ENCODE measurements around the gene KCTD15. TPM values are rescaled to one million over a fixed set of nuclear protein-coding genes. Genes with fewer than 3 reads are reported as not detected.

KCTD15 gene
- polyA plus RNA-seq, 3 donors, result 1.6 to 43.2 (median 2.1) TPM

DNA sequence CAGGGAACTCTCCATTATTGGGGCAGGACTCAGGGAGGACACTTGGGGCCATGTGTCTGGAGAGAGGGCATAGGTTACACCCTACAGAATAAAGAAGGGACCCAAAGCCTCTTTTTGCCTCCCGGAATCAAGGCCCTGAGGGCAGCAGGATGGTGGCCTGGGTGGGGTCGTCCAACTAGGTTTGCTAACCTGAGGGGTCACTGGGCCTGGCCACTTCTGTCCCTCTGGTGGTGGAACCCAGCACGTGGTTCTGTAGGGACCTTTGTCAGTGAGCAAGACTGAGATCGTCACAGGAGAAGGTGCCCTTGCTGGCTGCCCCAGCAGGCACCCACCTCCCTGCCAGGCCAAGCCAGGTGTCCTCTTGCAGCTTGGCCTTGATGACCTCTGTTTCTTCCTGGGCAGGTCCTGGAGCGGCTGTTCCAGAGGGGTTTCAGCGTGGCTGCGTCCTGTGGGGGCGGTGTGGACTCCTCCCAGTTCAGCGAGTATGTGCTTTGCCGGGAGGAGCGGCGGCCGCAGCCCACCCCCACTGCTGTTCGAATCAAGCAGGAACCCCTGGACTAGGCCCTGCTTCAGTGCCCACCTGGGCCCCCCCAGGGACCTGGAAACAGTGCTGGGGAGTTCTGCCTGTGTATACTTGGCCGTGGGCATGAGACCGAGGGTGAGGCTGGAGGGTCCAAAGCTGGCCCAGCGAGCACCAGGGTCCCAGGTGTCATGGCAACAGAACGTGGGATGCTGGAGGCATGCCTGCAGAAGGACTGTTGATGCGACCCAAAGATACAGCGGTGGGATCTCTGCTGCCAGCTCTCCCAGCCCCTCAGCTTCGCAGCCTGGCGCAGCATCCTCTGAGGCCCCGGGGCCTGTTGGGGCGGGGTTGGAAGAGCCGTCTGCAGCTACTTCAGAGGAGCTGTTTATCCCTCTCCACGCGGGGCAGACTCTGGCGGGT is 16.0 kb downstream of the KCTD15 start:
- H3K27ac ChIP-seq (ENCODE audit: low read depth in 1 of 2, low read length in 2 of 2), result no peak overlapping the region
- no peak overlapping the region for H3K4me3 ChIP-seq (replicated peaks in 1 of 3; ENCODE audit: low read depth in 2 of 3, low read length in 3 of 3)
- H3K4me1 ChIP-seq (ENCODE audit: control insufficient read depth in 1 of 2, insufficient read depth in 2 of 2, low read length in 2 of 2), result peaks cover 24 to 25% of the 10 kb centered on the region in 2 donors
- no peak for DNase-seq
- TF ChIP-seq, protein P1, sequence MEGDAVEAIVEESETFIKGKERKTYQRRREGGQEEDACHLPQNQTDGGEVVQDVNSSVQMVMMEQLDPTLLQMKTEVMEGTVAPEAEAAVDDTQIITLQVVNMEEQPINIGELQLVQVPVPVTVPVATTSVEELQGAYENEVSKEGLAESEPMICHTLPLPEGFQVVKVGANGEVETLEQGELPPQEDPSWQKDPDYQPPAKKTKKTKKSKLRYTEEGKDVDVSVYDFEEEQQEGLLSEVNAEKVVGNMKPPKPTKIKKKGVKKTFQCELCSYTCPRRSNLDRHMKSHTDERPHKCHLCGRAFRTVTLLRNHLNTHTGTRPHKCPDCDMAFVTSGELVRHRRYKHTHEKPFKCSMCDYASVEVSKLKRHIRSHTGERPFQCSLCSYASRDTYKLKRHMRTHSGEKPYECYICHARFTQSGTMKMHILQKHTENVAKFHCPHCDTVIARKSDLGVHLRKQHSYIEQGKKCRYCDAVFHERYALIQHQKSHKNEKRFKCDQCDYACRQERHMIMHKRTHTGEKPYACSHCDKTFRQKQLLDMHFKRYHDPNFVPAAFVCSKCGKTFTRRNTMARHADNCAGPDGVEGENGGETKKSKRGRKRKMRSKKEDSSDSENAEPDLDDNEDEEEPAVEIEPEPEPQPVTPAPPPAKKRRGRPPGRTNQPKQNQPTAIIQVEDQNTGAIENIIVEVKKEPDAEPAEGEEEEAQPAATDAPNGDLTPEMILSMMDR (IDR thresholded peaks at IDR 0.05), result no peak
- Mint-ChIP-seq H3K27me3 (ENCODE audit: low read depth in 3 of 3) (peaks cover 0 to 2% (median 2%) of the 10 kb centered on the region in 3 donors), H3K9me3 (peaks cover 0 to 3% (median 0%) of the 10 kb centered on the region in 7 donors), H3K4me1 (peaks cover 24% of the 10 kb centered on the region), H3K36me3 (peaks cover 44 to 69% of the 10 kb centered on the region in 2 donors), H3K27ac (peak overlapping the region in 1 of 7 donors; percentile 79), H3K4me3 (no peak overlapping the region)
- H3K9ac ChIP-seq (ENCODE audit: insufficient read depth, low read length, poor library complexity, severe bottlenecking), result no peak overlapping the region
- 98% methylated on average over 27 of the region's 28 CpGs for WGBS (ENCODE audit: insufficient coverage)
- no peak overlapping the region for H3K4me2 ChIP-seq (replicated peaks; ENCODE audit: extremely low read depth, low read length, poor library complexity, severe bottlenecking)
- H3K36me3 ChIP-seq (replicated peaks in 1 of 2; ENCODE audit: control insufficient read depth in 1 of 2, insufficient read depth in 2 of 2, low read length in 2 of 2), result peaks cover 32 to 58% of the 10 kb centered on the region in 2 donors
- H3K27me3 ChIP-seq (ENCODE audit: control insufficient read depth in 2 of 2, insufficient read depth in 2 of 2, low read length in 2 of 2), result no peaks in the 10 kb centered on the region
- no peaks in the 10 kb centered on the region for H3K79me2 ChIP-seq (ENCODE audit: insufficient read depth, low read length)
- no peaks in the 10 kb centered on the region for H3K9me3 ChIP-seq (replicated peaks in 1 of 2; ENCODE audit: control insufficient read depth in 1 of 2, insufficient read depth in 1 of 2, low read length in 2 of 2)
- H4K20me1 ChIP-seq (ENCODE audit: insufficient read depth, low read length), result no peaks in the 10 kb centered on the region
- H2AFZ ChIP-seq (ENCODE audit: insufficient read depth, low read depth, low read length, poor library complexity, severe bottlenecking), result no peak overlapping the region
- intact Hi-C loops (cut with micrococcal nuclease), result no loop called here

DNA sequence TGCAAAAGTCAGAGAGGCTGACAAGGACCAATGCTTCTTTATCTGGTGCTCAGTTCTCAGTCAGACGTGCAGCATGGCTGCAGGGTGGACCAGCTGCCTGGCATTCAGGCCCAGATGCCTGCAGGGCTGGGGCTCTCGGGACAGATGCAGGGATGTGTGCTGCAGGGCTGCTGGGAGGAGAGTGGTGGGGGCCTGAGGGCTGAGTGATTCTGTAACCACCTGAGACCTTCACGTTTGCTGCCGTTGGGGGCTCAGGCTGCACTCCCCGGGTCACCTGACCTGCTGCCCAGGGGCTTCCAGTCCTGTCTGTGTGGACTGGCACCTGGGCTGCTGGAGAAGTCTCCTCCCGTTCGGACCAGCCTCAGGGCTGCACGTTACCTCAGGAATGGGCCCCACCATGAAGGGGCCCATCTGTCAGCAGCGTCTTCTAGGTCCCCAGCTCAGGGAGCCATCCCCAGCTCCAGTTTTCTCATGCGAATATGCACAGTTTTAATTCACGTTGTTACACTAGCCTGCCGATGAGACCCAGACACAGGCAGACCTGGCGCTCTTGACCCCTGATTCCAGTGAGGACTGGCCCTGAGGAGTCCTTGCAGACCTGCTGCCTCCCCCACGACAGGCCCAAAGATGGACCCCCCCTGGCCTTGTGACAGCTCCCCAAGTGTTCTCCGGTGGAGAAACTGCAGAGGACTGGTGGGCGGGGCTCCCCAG is 16.9 kb downstream of the KCTD15 start:
- 97% methylated on average over 14 of the region's 16 CpGs for WGBS (ENCODE audit: insufficient coverage)
- no peak overlapping the region for H3K4me3 Mint-ChIP-seq
- no peak for DNase-seq

More for the DNA sequence above, 16.9 kb downstream of the KCTD15 start:
- H3K27ac Mint-ChIP-seq, result no peak overlapping the region
- H3K9me3 Mint-ChIP-seq, result peaks cover 0 to 3% (median 0%) of the 10 kb centered on the region in 7 donors
- H3K36me3 Mint-ChIP-seq, result peaks cover 41 to 60% of the 10 kb centered on the region in 2 donors
- peaks cover 0 to 2% (median 0%) of the 10 kb centered on the region in 3 donors for H3K27me3 Mint-ChIP-seq (ENCODE audit: low read depth in 3 of 3)
- H3K9ac ChIP-seq (ENCODE audit: insufficient read depth, low read length, poor library complexity, severe bottlenecking), result no peak overlapping the region
- no peak overlapping the region for H3K4me3 ChIP-seq (replicated peaks in 1 of 3; ENCODE audit: low read depth in 2 of 3, low read length in 3 of 3)
- H3K36me3 ChIP-seq (replicated peaks in 1 of 2; ENCODE audit: control insufficient read depth in 1 of 2, insufficient read depth in 2 of 2, low read length in 2 of 2), result peaks cover 28 to 49% of the 10 kb centered on the region in 2 donors
- H3K4me1 Mint-ChIP-seq, result peaks cover 33% of the 10 kb centered on the region
- no peaks in the 10 kb centered on the region for H3K27me3 ChIP-seq (ENCODE audit: control insufficient read depth in 2 of 2, insufficient read depth in 2 of 2, low read length in 2 of 2)
- intact Hi-C loops (cut with micrococcal nuclease), result no loop called here
- no peak overlapping the region for H3K27ac ChIP-seq (ENCODE audit: low read depth in 1 of 2, low read length in 2 of 2)
- H3K4me1 ChIP-seq (ENCODE audit: control insufficient read depth in 1 of 2, insufficient read depth in 2 of 2, low read length in 2 of 2), result peaks cover 32 to 34% of the 10 kb centered on the region in 2 donors
- no peaks in the 10 kb centered on the region for H3K9me3 ChIP-seq (replicated peaks in 1 of 2; ENCODE audit: control insufficient read depth in 1 of 2, insufficient read depth in 1 of 2, low read length in 2 of 2)
- no peaks in the 10 kb centered on the region for H4K20me1 ChIP-seq (ENCODE audit: insufficient read depth, low read length)
- no peak overlapping the region for H2AFZ ChIP-seq (ENCODE audit: insufficient read depth, low read depth, low read length, poor library complexity, severe bottlenecking)
- H3K79me2 ChIP-seq (ENCODE audit: insufficient read depth, low read length), result no peaks in the 10 kb centered on the region
- TF ChIP-seq, protein P1 (IDR thresholded peaks at IDR 0.05), result no peak
- no peak overlapping the region for H3K4me2 ChIP-seq (replicated peaks; ENCODE audit: extremely low read depth, low read length, poor library complexity, severe bottlenecking)
